Fibroblast of mammary gland (primary cell): ENCODE results near the gene LZTFL1.

Experiments used
- DNase-seq: peaks from one replicate; pipeline ENCODE4 v3.0.0-alpha.2; 2010; ENCODE audit warnings: low read depth
- H3K4me3 ChIP-seq: 2 replicates; pipeline ENCODE4 v1.5.1; 2011; ENCODE audit warnings: low read depth, mild to moderate bottlenecking, low read length, moderate library complexity; ENCODE audit not compliant: control insufficient read depth
- TF ChIP-seq, protein P1 (sequence below): conservative IDR thresholded peaks from 2 replicates; pipeline ENCODE4 v1.5.1; 2011; ENCODE audit warnings: low read depth, low read length, inconsistent platforms; ENCODE audit not compliant: control insufficient read depth, insufficient read depth

The LZTFL1 gene

GRCh38 chr3:45776611-45777010 is 65.3 kb downstream of the LZTFL1 start:
- no peak overlapping the region for H3K4me3 ChIP-seq
- DNase-seq: no peak
- TF ChIP-seq, protein P1, sequence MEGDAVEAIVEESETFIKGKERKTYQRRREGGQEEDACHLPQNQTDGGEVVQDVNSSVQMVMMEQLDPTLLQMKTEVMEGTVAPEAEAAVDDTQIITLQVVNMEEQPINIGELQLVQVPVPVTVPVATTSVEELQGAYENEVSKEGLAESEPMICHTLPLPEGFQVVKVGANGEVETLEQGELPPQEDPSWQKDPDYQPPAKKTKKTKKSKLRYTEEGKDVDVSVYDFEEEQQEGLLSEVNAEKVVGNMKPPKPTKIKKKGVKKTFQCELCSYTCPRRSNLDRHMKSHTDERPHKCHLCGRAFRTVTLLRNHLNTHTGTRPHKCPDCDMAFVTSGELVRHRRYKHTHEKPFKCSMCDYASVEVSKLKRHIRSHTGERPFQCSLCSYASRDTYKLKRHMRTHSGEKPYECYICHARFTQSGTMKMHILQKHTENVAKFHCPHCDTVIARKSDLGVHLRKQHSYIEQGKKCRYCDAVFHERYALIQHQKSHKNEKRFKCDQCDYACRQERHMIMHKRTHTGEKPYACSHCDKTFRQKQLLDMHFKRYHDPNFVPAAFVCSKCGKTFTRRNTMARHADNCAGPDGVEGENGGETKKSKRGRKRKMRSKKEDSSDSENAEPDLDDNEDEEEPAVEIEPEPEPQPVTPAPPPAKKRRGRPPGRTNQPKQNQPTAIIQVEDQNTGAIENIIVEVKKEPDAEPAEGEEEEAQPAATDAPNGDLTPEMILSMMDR: no peak

DNA sequence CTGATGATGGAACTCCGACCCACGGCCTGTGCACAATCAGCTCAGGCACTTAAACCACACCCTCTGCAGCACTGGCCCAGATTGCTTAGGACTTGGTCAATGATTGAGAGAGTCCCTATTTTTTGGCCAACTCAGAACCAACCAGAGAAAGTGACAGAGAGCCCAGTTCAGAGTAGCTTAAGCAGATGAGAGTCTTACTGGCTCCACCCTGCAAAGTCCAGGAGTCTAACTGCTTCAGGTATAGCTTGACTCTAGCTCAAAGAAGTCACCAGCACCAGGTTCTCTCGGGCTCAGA is 65.7 kb downstream of the LZTFL1 start:
- H3K4me3 ChIP-seq: no peak overlapping the region
- no peak for DNase-seq
- TF ChIP-seq, protein P1: no peak

- H3K4me3 ChIP-seq: no peak overlapping the region
- no peak for DNase-seq
- TF ChIP-seq, protein P1: no peak
Observed at GRCh38 chr3:45775571-45776300, 66.2 kb downstream of the LZTFL1 start.

DNA sequence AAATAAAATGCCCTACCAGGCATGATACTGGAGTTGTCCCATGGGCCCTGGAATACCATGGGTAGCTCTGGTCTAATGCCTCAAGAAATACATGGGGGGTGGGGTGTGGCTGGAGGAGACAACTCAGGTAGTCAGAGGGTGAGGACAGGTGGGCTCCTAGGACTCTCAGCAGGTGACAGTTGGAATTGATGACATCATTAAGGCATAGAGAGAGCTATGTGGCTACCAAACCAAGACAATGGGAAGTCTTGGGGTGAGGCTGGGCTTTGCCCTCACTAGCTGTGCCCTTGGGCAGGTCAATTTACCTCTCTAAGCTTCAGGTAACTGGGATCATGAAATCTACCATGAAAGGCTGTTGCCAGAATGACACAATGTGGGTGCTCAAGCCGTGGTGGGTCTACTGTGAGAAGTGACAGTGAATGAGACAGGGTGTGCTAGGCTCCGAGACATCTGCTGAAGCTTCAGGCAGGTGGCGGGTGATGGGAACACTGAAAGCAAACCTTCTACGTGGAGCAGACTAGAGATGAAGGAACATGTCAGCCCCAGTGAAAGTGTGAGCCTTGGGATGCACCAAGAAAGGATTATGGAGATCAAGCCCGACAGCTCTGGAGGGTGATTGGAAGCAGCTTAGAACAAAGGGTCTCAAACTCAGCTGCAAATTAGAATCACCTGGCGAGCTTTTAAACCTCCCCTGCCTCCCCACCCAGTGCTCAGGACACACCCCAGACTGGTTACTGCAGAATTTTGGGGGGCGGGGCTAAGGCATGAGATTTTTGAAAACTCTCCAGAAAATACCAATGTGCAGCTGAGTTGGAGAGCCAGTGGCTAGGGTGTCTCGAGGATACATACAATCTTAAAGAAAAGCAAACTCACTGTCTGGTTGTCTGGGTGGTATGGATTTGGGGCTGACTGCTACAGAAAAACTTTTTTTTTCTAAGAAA is 67.1 kb downstream of the LZTFL1 start:
- TF ChIP-seq, protein P1: no peak
- no peak overlapping the region for H3K4me3 ChIP-seq
- DNase-seq: no peak

GRCh38 chr3:45773714-45774449 is 68.0 kb downstream of the LZTFL1 start:
- DNase-seq: no peak
- no peak overlapping the region for H3K4me3 ChIP-seq
- TF ChIP-seq, protein P1: no peak
